Smooth muscle cell (in vitro differentiated cells): ENCODE results near the gene HLTF. TPM values are rescaled to one million over a fixed set of nuclear protein-coding genes. Genes with fewer than 3 reads are reported as not detected.
A peak's percentile ranks its signal among the peaks of the same experiment; 100 is the strongest.

Experiments
- DNase-seq: peaks from one replicate; lab custom pipeline; 2025; ENCODE audit not compliant: unreplicated experiment; lab: John Stamatoyannopoulos, UW
- H2AFZ ChIP-seq: fragments of 200-600 bp; sonication (generic); 2 replicates; pipeline ENCODE4 v1.6.0; 2016; ENCODE audit warnings: antibody characterized with exemption, low read depth, mild to moderate bottlenecking
- H3F3A ChIP-seq: fragments of 200-600 bp; sonication (generic); 2 replicates; pipeline ENCODE4 v1.6.0; 2017; ENCODE audit warnings: antibody characterized with exemption, low read depth
- H3K27ac ChIP-seq: fragments of 200-600 bp; sonication (generic); 2 replicates; pipeline ENCODE4 v1.5.1; 2016; ENCODE audit warnings: low read depth, mild to moderate bottlenecking
- H3K27me3 ChIP-seq: fragments of 200-600 bp; sonication (generic); 2 replicates; pipeline ENCODE4 v1.6.1; 2016; ENCODE audit warnings: low read depth, mild to moderate bottlenecking
- H3K36me3 ChIP-seq: fragments of 200-600 bp; sonication (generic); 2 replicates; pipeline ENCODE4 v1.5.1; 2016; ENCODE audit warnings: low read depth
- H3K4me1 ChIP-seq: fragments of 200-600 bp; sonication (generic); 2 replicates; pipeline ENCODE4 v1.5.1; 2016; ENCODE audit warnings: low read depth
- H3K4me2 ChIP-seq: fragments of 200-600 bp; sonication (generic); 2 replicates; pipeline ENCODE4 v1.6.0; 2016; ENCODE audit warnings: mild to moderate bottlenecking
- H3K4me3 ChIP-seq: fragments of 200-600 bp; sonication (generic); 2 replicates; pipeline ENCODE4 v1.5.1; 2016; ENCODE audit warnings: mild to moderate bottlenecking
- H3K79me2 ChIP-seq: fragments of 200-600 bp; sonication (generic); 2 replicates; pipeline ENCODE4 v1.6.0; 2016; ENCODE audit warnings: low read depth, mild to moderate bottlenecking
- H3K9ac ChIP-seq: fragments of 200-600 bp; sonication (generic); 2 replicates; pipeline ENCODE4 v1.6.0; 2016; ENCODE audit warnings: low read depth
- H3K9me3 ChIP-seq: fragments of 200-600 bp; sonication (generic); replicated peaks from 2 replicates; pipeline ENCODE4 v1.5.1; 2016; ENCODE audit warnings: low read depth
- H4K20me1 ChIP-seq: fragments of 200-600 bp; sonication (generic); 2 replicates; pipeline ENCODE4 v1.6.0; 2016; ENCODE audit warnings: low read depth
- WGBS: methylation state at CpG from one replicate; pipeline ENCODE4 v1.1.7; 2016; ENCODE audit warnings: low lambda C conversion rate; 5-methylcytosine and 5-hydroxymethylcytosine counted together
- polyA plus RNA-seq: library from polyadenylated mRNA; unstranded; fragments of >200 nt; fragmentation: Nextera tagmentation; extraction: Ambion mirVana; gene quantifications from 2 replicates; pipeline ENCODE4 v1.2.1, GENCODE V29; 2016
- total RNA-seq: library from RNA; depleted of rRNA; stranded (reverse); fragments of >200 nt; gene quantifications from 2 replicates; pipeline ENCODE4 v1.2.3, GENCODE V29; 2014
- TF ChIP-seq, protein P1 (sequence below): fragments of 200-600 bp; sonication (generic); IDR thresholded peaks from 2 replicates; pipeline ENCODE4 v1.5.1; 2017; ENCODE audit warnings: borderline replicate concordance, mild to moderate bottlenecking, antibody characterized with exemption; ENCODE audit not compliant: insufficient read depth, poor library complexity, severe bottlenecking

The HLTF gene
- total RNA-seq = 34.9 and 56.3 TPM in 2 replicates
- polyA plus RNA-seq = 23.2 and 24.2 TPM in 2 replicates

DNA sequence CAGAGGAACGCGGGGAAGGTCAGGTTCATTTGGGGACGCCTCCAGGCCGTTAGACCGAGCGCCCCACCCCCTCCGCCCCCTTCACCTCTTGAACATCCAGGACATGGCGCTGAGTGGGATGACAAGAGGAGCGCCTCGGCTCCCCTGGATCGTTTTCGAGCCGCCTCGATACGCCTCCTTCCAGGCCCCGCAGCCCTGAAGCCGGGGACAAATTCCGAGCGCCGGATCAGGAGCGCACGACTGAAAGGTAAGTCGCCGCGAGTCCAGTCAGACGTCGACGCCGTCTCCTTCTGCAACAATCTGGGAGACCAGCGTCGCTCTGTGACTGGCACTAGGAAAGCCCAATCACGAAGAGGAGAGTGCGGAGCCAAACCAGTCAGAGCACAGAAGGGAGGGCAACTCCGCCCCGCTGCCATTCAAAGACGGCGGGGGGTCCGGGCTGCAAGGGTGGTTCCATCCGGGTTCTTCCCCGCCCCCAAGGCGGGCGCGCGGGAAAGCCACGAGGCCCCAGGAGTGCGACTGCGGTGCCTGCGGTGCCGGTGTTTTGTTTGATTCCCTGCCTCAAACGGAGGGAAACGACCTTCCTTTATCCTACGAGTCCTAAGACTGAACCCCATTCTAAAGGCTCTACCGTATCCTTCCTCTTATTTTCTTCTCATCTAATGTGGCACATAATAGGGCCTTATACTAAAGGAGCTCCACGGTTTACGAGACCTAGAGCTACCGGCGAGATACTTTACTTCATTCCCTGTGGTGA lies at the start of gene HLTF:
TSS of gene HLTF (minus strand) at position 302 of the 757 bp plus-strand sequence. CDS start at position 105, 197 bp downstream.
- peak within 1 kb of the TSS; percentile 26 for H3K9ac ChIP-seq
- peaks cover 11% of the 10 kb centered on the region for H3K4me1 ChIP-seq
- H3K9me3 ChIP-seq = no peaks in the 10 kb centered on the region
- H4K20me1 ChIP-seq = peaks cover 22% of the 10 kb centered on the region
- peak within 1 kb of the TSS; percentile 96 for H3K4me2 ChIP-seq
- H2AFZ ChIP-seq = peak within 1 kb of the TSS; percentile 98
- H3K4me3 ChIP-seq = peak within 1 kb of the TSS; percentile 90
- DNase-seq = peak; percentile 61
- H3K27me3 ChIP-seq = no peaks in the 10 kb centered on the region
- H3K36me3 ChIP-seq = no peaks in the 10 kb centered on the region
- 11% methylated on average over 57 of the region's 57 CpGs for WGBS
- TF ChIP-seq, protein P1, sequence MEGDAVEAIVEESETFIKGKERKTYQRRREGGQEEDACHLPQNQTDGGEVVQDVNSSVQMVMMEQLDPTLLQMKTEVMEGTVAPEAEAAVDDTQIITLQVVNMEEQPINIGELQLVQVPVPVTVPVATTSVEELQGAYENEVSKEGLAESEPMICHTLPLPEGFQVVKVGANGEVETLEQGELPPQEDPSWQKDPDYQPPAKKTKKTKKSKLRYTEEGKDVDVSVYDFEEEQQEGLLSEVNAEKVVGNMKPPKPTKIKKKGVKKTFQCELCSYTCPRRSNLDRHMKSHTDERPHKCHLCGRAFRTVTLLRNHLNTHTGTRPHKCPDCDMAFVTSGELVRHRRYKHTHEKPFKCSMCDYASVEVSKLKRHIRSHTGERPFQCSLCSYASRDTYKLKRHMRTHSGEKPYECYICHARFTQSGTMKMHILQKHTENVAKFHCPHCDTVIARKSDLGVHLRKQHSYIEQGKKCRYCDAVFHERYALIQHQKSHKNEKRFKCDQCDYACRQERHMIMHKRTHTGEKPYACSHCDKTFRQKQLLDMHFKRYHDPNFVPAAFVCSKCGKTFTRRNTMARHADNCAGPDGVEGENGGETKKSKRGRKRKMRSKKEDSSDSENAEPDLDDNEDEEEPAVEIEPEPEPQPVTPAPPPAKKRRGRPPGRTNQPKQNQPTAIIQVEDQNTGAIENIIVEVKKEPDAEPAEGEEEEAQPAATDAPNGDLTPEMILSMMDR = no peak
- no peak within 1 kb of the TSS for H3K27ac ChIP-seq
- H3K79me2 ChIP-seq = peaks cover 35% of the 10 kb centered on the region
- H3F3A ChIP-seq = no peaks in the 10 kb centered on the region

DNA sequence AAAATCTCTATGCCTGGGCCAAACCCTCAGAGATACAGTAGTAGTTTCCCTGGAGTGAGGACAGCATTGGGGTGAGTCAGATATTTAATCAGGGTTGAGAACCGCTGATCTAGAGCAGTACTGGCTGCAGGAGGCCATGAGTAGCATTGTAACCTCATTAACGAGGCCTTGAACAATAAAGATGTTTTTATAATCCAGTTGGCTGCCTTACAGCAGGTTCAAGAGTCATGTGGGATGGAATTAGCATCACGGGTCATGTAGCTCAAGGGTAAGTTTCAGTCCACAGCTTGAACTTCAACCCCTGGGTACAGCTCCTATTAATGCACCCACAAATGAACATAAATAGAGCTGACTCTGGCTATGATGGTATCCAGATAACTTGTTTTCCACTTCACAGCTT lies 48.2 kb upstream of the HLTF start:
- peaks cover 10% of the 10 kb centered on the region for H3K4me1 ChIP-seq
- H3K9ac ChIP-seq = no peak overlapping the region
- no peak overlapping the region for H3K4me2 ChIP-seq
- H3K4me3 ChIP-seq = no peak overlapping the region
- TF ChIP-seq, protein P1 = no peak
- H3K27me3 ChIP-seq = no peaks in the 10 kb centered on the region
- WGBS = 60% methylated on average over 3 of the region's 3 CpGs
- H3K9me3 ChIP-seq = no peaks in the 10 kb centered on the region
- DNase-seq = no peak
- no peaks in the 10 kb centered on the region for H3K36me3 ChIP-seq
- no peaks in the 10 kb centered on the region for H3F3A ChIP-seq
- H3K79me2 ChIP-seq = peaks cover 36% of the 10 kb centered on the region
- peaks cover 20% of the 10 kb centered on the region for H4K20me1 ChIP-seq
- no peak overlapping the region for H3K27ac ChIP-seq
- H2AFZ ChIP-seq = no peak overlapping the region

DNA sequence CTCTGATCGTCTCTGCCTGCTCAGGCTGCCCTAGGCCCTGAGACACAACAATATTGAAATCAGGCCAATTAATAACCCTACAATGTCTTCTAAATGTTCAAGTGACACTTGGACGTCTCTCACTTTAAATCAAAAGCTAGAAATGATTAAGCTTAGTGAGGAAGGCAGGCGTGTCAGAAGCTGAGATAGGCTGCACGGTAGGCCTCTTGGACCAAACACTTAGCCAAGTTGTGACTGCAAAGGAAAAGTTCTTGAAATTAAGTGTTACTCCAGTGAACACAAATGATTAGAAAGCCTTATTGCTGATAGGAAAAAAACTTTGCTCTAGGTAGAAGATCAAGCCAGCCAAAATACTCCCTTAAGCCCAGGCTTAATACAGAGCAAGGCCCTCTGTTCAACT lies 45.3 kb upstream of the HLTF start:
- 63% methylated on average over 4 of the region's 4 CpGs for WGBS
- Histone ChIP-seq H3K4me3 (no peak overlapping the region), H3K9ac (no peak overlapping the region), H3K27ac (no peak overlapping the region), H3K27me3 (no peaks in the 10 kb centered on the region), H3K4me2 (peak overlapping the region; percentile 96), H4K20me1 (peaks cover 14% of the 10 kb centered on the region), H3K9me3 (no peaks in the 10 kb centered on the region), H3K79me2 (peaks cover 31% of the 10 kb centered on the region), H3K36me3 (no peaks in the 10 kb centered on the region), H2AFZ (no peak overlapping the region), H3F3A (no peaks in the 10 kb centered on the region), H3K4me1 (peaks cover 10% of the 10 kb centered on the region)
- TF ChIP-seq, protein P1 = no peak
- no peak for DNase-seq
